Endometrial microvascular endothelial cells (primary cell): ENCODE results near the gene FILIP1L. TPM values are rescaled to one million over a fixed set of nuclear protein-coding genes. Genes with fewer than 3 reads are reported as not detected.

Experiments
- in situ Hi-C: cut with HindIII; loops from 2 replicates; pipeline ENCODE4 v1.10.0; 2017; ENCODE audit warnings: low sequenced_read_pairs, low pct_unique_long_range_greater_than_20kb; ENCODE audit errors: inconsistent ontology term
- total RNA-seq: library from RNA; depleted of rRNA; stranded (reverse); fragments of >200 nt; gene quantifications from one replicate; pipeline ENCODE4 v1.2.3, GENCODE V29; 2015; ENCODE audit errors: inconsistent ontology term

The FILIP1L gene
- total RNA-seq, 1 donor from 2014 or later = 31.3 TPM

- in situ Hi-C loops = no loop called here
Observed at GRCh38 chr3:99823723-99824711, 290.3 kb downstream of the FILIP1L start.

DNA sequence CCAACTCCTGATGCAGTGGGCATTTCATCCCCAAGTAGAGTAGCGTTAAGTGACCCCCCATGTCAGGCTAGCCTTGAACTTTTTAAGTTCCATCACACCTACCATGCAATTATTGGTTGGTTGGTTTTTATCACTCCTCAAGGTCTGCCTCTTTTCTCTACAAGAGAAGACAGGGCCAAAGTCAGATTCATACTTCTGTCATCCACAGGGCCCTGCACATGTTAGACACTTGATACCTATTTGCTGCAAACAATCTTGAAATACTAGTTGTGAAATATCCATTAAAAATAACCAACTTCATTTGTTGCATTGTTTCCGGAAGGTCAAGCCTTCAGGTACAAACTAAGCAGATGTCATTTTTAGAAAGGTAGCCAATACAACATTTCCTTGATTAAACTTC lies 295.5 kb downstream of the FILIP1L start:
- in situ Hi-C loops = no loop called here

DNA sequence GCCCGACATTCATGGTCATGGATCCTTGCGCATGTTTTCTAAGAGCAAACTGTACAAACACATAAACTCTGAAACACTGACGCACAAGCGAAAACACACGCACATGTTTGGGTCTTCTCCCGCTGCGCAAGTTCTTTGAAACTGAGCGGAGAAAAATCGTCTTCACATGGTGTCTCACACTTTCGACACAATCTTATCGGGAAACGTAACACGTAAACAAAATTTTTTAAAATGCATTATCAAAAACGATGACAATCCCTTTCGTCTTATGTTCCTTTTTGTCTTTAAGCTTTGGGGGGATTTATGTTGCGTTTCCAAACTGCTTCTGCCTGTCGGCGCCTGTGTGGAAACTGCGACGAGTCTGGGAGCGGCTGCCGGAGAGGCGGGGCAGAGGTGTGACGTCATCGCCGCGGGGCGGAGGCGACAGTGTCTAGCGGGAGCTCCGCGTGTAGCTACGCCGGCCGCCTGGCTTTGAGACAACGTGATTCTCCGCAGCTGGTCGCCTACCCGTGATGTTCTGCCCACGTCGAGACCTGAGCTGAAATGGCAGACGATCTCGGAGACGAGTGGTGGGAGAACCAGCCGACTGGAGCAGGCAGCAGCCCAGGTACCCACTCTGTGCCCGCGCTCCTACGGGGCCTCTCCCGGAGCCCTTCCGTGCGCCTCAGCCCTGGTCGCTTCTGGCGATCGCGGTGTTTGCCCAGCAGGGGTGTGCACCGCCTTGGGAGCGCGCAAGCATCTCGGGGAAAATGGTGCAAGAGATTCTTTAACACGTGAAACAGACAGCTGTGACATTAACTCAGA lies 296.7 kb downstream of the FILIP1L start, which contains the start of gene CMSS1:
Gene CMSS1 (plus strand): TSS at position 426 of the 804 bp plus-strand sequence.
- in situ Hi-C loops = no loop called here

DNA sequence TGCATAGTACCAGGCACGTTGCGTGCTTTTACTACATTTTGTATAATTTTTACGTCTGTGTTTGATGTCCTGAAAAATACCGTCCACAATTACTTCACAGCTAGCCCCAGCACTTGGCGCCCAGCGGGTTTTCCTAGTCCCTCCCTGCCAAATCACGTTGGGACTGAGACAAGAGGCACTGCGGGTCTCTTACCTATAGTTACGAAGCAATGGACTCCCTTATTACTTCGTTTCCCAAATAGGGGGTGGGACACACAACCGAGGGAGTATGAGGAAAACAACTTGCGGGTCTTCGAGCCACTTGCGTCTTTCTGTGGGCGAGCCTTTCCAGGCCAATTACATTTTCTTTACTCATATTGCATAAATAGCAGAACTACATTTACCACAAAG lies 297.3 kb downstream of the FILIP1L start:
- in situ Hi-C loops = no loop called here

DNA sequence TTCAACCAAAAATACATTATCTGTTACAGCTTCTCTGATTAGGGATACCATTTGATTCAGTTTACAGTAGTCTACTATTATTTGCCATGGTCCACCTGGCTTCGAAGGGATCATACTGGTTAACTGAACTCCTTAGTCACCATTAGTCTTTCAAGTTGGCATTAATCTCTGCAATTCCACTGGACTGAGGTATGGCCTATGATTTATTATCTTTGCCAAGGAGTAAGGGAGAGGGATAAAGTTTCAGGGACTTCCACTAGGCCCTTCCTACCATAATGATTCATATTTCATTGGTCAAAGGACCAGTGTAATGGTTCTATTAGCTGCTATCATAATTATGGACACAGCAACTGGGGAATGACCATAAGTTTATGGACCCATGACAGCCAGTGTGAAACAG lies 303.9 kb downstream of the FILIP1L start:
- in situ Hi-C loops = no loop called here

DNA sequence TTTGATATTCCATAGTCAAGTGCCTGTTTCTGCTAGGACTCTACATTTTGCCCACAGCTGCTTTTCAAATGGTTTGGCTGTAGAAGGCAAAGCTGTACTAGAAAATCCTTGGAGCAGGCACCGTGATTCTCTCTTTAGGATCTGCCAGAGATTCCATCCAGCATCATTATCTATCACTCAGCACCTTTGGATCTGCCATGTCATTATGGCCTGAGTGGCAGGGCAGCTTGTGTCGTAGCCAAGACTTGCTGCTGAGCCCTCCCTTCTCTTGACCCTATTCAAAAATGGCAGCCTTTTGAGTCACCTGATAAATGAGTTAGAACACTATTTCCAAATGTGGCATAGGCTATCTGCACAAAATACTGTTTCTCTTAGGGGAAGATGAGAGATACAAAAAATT lies 304.7 kb downstream of the FILIP1L start:
- in situ Hi-C loops = no loop called here

DNA sequence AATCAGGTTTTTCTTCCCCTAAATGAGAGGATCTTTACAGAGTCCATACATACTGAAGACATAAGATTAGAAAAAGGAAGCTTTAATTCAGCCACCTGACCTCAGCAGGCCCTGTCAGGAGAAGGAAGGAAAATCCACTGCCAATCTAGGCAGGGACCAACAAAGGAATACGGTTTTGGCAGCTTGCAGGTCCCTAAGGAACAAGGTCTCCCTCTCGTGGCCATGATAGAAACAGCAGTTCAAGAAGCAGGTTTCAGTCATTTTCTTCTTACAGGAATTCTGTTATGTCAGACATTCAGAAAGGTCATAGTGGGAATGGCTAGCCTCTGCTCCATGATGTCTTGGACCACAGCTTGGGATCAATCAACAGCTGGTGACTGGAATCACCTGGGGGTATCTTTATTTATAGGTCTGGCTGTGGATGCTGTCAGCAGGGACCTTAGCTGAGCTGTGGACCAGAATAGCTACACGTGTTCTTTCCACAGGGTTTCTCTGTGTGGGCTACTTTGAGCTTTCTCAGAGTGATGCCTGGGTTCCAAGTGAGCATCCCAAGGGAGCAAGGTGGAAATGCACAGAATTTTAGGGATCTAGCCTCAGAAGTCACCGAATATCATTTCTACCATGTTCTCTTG lies 306.0 kb downstream of the FILIP1L start:
- in situ Hi-C loops = no loop called here

GRCh38 chr3:99805160-99805559 lies 309.1 kb downstream of the FILIP1L start:
- in situ Hi-C loops = no loop called here

- in situ Hi-C loops = no loop called here
Observed at GRCh38 chr3:99803297-99803696, 311.0 kb downstream of the FILIP1L start.

- in situ Hi-C loops = no loop called here
Observed at GRCh38 chr3:99799422-99799821, 314.9 kb downstream of the FILIP1L start.

- in situ Hi-C loops = no loop called here
Observed at GRCh38 chr3:99795573-99795972, 318.7 kb downstream of the FILIP1L start.

GRCh38 chr3:99794485-99794884 lies 319.8 kb downstream of the FILIP1L start:
- in situ Hi-C loops = no loop called here

GRCh38 chr3:99789011-99789721 lies 325.1 kb downstream of the FILIP1L start:
- in situ Hi-C loops = no loop called here

Other genes with a start within 250 kb of the FILIP1L start
- 30.3 TPM for gene TBC1D23, start 146.5 kb upstream of the FILIP1L start, total RNA-seq
- gene NIT2, start 220.3 kb upstream of the FILIP1L start, total RNA-seq = 14.7 TPM